Activated gamma-delta T cell treated with anti-CD3 and anti-CD28 coated beads, Interleukin-2, amount 50 U/mL, for 16 hours (primary cell): ENCODE results near the gene DUOXA1.
"Not testable (repeated sequence)": the region's sequence is repeated elsewhere in the genome, so short reads cannot be mapped to it uniquely, and the experiment has no call there.

Experiments used
- DNase-seq: peaks from one replicate; pipeline ENCODE4 v3.0.0-alpha.2; 2020; ENCODE audit warnings: low read depth

Gene DUOXA1

DNA sequence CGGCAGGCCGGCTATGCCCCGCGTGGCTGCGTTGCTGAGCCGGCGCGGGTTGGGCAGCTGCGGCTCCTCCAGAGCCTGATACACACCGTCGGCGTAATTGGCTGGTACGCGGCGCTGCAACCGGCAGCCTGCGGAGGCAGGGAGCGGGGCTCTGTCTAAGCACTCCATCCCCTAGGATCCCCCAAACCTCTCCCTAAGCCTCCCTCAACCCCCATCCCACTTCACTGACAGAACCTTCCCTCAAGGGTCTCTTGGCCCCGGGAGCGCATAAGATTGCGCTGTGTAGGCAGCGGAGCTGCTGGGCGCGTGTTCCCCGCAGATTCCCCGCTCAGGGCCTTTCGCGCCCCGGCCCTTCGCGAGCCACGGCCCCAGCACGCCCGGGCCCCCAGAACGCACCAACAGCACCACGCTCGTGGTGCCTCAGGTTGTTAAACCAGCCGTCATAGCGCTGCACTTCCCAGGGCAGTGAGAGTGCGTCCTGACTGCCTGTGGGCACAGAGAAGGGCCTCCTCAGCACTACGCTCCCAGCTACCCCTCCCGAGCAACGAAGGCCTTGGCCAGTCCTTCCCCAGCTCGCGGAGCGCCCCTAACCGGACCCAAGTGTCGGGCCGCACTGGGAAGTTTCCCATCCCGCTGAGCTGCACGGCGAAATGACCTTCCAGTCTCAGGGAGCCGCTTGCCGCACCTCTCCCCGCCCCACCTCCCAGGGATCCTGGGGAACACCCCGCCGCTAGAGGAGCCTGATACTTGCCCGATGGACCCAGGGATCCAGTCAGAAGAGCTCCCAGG, 16.9 kb downstream of the DUOXA1 start:
- no peak for DNase-seq

DNA sequence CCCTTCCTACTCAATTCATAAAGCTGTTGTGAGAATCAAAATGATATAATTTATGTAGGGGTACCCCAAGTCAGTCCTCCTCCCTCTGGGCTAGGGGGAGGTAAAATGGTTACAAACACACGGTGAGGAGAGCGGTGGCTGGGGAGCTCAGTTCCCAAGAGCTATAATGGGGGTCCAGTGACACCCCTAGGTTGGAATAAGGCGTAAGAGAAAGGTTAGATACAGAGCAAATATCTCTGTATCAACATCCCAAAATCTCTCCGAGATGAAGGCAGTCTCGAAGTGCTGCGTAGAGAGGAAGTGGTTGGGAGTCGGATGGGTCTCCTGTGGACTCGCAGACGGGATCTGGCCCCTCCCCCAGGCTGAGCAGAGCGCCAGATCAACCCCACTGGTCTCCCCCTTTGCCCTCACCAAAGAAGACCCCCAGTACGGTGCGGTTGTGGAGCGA, 17.5 kb downstream of the DUOXA1 start:
- no peak for DNase-seq

DNA sequence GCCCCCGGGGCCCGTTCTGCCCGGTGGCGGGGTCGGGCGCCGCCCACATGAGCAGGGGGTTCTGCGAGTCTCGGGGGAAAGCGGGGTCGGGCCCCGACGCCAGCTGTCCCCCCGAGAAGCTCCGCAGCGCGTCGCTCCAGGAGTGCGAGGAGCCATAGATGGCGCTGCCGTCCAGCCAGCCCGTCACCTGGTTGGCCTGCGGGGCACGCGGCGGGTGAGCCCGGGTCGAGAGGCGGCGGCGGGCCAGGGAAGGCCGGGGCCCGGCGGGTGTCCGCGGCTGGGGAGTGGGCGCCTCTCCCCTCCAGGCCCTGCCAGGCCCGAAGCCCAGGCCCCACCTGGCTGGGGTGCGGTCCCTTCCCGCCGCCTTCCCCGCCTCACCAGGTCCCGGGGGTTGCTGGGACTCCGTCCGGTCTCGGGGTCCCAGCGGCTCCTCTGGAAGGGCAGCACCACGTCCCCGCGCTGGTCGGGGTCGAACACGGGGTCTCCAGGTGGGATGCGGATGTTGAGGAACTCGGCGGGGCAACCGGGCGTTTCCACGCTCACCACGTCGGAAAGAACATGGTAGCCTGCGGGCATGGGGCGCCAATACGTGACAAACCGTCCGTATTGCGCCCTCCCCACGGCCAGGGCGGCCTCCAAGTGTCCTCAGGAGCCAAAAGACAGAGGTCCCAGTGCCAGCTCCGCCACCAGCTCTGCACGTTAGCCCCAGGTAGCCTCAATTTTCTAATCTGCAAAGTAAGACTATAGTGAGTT, 18.1 kb downstream of the DUOXA1 start:
- no peak for DNase-seq

DNA sequence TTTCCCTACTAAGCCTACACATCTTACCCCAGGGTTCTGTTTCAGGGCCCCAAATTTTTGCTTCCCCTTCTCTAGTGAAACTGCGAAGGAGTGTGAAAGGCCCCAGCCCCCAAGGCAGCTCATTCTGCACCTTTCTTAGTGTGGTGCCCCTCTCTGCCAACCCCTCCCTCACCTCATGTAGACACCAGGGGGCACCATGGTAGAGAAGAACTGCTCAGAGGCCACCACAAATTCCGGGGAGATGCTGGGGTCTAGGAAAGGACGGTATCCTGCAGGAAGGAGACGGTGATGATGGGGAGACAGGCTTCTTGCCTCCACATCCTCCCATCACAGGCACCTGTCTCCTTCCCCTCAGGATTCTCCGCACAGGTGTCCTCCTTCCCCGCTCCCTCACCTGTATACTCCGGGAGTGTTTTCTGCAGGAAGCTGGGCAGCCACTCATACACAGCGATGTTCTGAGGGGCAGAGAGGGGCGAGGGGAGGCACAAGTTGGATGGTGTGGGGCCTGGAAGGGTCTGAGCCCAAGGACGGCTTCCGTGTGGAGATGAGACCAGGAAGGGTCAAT, 19.3 kb downstream of the DUOXA1 start:
- no peak for DNase-seq

DNA sequence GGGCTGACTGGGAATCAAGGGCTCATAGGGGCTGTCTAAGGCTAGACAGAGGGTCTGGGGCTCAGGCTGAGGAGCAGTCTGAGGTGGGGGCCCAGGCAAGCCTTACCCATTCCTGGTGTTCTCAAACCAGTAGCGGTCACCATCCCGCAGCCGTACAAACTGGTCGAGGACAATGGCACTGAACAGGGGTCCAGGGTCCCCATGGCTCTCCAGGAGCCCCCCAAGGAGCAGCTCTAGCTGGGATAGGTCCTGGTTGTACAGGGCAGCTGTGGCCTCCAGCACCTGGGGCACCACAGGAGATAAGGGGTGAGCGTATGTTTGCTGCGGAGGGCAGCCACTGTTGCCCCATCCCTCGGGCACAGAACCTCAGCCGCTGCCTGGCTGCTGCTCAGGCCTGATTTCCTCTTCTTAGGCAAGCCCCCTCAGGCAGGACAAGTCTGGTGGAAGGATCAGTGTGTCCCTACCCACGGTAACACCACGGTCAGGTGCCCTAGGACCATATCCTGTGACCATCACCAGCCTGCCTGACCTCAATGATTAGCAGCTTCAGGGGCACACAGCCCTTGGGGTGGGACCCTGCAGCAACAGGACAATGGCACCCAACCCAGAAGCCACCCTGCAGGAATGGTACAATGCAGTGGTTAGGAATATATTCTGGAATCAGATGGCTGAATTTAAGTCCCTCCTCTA, 21.6 kb downstream of the DUOXA1 start:
- DNase-seq: no peak

DNA sequence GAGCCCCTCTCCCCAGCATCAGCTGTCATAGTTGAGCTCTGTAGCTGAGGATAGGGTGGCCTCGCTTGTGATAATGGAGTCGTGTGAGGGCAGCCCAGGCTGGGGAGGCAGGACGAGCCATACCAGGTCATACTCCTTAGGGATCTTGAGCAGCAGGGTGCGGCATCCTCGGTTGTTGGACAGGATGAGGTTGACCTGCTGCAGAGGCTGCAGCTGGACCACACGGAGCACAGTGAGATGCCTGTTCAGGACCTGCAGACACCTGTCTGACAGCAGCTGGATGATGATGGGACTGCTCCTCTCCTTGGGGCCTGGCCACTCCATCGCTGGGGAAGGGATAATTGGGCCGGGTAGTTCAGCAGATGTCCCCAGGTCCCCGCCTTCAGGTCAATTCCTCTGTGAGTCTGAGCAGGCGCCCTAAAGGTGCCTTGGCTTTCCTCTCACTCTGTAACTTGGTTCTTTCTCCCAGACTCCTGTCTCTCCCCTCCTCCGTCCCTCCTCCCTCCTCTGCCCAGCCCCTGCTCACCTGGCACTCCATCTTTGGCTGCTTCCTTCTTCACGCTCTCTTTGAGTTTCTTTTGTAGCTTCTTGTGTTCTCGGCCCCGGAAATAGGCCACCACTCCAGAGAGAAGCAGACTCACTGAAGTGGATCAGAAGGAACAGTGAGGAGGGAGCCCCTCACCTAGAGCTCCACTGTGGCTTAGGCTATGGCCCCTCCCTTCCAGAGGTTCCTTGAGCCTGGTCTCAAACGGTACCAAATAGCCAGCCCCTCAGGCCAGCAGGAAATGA, 23.5 kb downstream of the DUOXA1 start:
- no peak for DNase-seq

DNA sequence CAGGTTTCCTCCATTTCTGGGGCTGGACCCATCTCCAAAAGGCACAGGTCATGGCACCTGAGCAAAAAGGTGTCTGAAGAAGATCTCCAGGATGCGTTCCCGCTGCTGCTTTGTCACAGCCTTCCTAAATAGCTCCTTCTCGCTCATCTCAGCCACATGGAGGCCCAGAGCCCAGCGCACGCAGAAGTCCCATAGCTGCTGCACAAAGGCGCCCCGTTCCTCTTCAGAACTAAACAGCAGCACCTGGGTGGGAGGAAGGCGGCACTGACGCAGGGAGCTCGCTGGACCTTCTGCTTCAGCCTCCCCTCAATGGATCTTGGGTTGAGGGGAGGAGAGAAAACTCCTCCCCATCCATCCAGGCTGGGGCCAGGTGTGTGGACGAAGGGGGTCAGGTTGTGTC, 24.1 kb downstream of the DUOXA1 start:
- no peak for DNase-seq

DNA sequence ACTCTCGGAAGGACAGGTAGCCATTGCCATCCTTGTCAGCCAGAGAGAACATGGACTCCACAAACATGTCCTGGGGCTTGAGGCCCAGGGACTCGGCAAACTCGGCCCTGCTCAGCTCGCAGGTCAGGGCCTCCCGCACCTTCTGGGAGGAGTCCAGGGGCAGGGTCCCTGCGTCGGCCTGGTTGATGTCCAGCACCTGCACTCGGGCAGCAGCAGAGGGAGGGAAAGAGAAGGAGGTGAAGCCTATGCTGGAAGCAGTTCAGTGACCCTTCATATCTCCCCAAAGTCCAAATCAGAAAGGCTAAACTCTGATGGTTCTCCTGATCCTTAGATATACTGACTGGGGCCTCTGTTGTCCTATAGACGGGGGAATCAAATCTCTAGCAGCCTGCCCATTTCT, 25.5 kb downstream of the DUOXA1 start:
- DNase-seq: not testable (repeated sequence)

DNA sequence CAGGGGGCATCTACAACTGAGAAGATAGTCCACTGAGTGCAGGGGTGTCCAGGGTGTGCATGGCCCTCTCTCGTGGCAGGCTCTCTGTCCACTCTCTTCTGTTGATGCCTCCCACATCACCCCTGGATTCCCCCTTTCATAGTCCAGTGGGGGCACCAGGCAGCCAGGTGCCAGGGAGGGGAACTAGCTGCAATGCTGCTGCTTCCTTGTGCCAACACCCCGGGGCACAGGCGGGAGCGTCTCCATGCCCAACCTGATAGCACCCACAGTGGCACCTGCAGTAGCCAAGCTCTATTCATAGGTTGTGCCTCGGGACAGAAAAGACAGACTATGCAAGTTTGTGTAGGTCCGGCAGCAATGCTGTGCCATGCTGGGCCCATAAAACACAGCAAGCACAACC, 27.5 kb downstream of the DUOXA1 start:
- DNase-seq: no peak

DNA sequence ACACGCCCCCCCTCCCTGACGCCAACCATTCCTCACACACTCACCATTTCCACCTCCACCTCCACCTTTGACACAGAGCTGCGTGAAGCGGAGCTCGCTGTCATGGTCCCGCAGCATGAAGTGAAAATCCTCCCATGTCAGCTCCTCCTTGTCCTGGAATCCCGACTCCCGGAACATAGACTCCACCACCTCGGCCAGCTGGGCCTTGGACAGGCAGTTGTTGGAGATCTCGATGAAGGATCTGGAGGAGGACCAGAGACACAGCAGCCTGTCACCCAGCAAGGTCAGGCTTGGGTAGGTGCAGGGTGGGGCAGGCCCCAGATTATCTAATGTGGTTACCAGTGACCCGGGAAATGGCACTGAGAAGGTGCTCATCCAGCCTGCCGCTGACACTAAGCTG, 27.9 kb downstream of the DUOXA1 start:
- no peak for DNase-seq

DNA sequence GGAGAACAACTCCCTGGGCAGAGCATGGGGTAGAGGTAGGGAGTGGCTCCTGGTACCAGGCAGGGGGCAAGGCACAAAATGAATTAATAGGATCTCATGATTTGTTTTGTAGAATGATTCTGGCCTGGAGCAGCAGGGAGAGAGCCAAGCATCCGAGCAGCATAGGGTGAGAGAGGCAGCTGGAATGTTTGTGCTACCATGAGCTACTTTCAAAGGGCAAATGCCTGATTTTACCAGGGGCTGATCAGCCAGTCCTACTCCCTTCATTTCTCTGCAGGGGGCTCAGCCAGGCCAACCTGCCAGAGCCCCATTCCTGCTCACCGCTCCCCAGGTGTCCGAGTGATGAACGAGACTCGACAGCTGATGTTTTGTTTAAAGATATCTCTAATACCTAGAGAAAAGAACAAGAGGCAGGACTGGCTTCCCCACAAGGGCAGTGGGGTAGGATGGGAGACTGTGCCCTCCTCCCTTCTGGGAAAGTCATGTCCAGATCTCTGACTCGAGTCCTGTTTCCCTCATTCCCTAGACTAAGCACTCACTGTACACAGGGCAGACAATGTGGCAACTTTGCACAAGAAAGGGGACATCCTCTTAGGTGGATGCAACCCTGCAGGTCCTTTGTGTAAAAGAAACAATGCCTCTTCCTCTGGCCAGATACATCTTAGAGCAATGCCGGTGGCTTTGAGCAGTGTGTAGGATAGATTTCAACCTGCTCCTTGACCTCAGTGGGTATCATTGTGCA, 28.6 kb downstream of the DUOXA1 start:
- DNase-seq: no peak

DNA sequence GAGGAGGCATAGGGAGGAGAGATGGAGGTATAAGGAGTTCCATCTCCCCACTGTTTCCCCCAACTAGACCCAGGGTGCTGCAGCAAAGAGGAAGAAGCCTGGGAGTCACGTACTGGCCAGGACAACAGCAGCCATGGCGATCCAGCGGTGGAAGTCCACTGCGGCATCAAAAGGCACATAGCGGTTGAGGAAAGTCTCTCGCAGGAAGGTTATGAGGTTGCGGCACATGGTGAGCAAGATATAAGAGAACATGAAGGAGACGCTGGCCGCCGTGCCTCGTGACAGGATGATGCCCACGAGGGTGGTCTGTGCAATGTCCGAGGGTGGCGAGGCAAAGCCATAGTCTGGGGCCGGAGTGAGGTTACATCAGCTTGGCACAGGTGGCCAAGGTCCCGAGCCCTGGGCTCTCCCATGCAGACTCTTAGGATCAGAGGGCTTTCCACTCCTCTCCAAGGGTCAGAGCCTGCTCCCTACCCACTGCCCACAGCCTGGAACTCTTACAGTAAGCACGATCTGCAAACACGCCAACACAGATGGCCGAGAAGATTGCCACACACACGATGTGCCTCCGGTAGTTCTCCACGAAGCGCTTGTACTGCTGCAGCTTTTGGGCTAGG, 30.0 kb downstream of the DUOXA1 start:
- DNase-seq: no peak

DNA sequence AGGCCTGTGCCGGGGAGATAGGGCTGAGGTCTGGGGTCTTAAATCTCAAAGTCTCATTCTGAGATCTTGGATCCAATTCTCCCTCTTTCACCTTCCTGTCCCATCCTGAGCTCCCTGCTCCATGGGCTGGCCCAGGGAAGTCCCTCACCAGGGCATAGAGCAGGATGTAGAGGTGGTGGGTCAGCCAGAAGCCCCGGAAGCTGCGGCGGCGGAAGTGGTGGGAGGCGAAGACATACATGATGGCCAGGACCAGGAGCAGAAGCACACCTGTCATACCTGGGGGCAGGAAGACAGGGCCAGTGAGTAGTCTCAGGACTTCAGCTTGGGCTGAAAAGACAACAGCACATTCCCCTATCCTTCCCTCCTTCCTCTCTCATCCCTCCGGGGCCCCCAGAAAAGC, 32.2 kb downstream of the DUOXA1 start:
- DNase-seq: no peak

DNA sequence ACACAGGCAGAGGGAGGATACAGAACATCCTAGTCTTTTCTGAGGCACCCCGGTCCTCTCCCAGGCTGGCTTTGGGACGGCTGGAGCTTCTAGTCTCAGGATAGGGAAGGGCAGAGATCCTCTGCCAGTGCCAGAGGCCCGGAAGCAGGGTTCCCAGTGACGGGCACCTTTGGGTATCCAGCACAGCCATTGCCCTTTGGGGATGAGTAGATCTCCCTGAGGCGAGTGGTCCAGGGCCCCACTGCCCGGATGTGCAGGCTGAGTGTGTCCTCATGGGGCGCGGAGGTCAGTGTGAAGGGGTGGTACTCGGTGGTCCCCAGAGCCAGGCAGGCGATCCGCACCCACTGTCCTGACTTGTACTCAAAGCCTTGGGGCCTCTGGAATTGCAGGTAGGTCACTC, 34.0 kb downstream of the DUOXA1 start:
- no peak for DNase-seq

DNA sequence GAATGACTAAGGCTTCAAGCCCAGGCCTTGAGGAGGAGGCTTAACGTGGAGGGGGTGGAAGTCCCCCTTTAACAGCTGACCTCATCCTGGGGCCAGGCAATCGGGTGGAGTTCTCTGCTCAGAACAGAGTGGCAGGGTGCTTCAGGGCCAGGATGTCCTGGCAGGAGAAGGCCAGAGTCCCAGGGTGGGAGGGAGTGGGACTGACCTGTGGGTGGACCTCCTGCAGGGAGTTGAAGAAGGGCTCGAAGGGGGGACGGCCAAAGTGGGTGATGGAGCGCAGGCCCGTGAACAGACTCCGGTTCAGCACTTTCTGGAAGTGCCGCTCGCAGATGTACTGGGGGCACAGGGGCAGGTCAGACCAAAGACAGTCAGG, 35.3 kb downstream of the DUOXA1 start:
- DNase-seq: no peak

DNA sequence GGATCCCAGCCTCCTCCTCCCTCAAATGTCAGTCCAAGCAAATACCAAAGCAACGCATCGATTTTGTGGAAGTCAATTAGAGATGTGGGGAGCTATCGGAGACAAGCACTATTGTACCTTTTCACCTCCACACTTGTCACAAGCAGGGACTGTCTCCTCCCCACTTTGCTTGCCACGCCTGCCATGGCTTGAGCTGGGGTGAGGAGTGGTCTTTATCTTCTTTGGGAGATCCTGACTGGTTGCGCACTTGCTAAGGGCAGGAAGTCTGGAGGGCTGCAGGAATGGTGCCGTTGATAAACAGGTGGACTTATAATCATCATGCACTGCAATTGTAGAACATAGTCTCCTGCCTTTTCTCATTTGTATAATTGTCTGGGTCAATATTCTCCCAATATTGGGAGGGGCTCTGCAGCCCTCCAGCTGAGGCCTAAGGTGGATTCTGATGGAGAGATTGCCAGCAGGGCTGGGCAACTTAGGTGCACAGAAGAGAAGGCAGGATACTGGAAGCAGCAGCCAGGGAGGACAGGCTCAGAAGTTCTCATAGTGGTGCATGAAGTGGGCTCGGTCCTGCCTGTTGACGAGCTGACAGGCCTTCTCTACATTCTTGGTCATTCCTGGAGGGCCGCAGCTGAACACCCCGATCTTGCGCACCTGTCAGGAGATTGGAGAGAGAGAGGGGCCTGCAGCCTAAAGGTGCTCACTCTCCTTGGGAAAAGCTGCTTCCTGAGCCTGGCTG, 35.9 kb downstream of the DUOXA1 start:
- DNase-seq: no peak

DNA sequence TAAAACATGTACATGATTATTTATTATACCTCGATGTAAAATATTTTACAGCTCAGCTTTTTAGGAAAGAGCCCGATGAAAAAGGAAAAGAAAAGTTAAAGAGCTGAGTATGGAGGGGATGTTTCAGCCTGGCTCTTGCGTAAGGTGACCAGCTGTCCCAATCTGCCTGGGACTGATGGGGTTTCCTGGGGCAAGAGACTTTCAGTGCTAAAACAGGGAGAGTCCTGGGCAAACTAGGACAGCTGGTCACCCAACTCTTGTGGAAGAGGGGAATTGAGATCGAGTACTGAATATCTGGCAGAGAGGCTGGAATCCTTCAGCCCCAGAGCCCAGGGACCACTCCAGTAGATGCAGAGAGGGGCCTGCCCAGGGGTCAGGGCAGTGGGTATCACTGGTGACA, 36.7 kb downstream of the DUOXA1 start:
- no peak for DNase-seq

DNA sequence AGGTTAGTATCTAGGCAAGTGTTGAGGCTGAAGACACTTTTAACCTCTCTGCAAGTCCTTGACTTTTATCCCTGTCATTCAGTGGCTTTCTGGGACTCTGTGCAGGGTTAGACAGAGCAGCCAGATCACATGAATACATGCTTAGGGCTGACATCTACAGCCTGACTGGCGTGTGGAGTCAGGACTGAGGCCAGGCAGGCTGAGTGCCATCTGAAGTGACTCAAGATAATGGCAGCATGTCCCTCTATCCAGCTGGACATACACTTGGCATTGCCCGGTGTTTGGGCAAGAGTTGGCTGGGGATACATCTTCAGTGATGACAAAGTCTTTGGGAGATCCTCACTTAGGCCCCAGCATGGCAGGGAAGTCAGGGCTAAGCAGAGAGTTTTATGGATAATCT, 38.1 kb downstream of the DUOXA1 start:
- no peak for DNase-seq

DNA sequence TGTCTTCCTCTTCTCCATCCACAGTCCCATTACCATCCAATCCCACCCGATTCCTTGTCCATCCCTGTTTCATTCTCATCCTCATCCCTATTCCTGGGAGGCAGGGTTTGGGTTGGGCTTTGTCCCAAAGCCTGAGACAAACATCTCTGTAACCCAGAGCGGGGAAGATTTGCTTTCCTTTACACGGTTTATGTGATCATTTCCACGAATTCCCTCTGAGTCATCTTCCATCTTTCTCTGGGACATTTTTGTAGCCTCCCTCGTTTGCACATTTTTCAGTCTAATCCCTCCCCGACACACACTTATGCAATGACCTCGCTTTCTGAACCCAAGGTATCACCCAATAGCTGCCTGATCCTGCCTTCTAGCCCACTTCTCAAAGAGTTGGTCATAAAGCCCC, 38.5 kb downstream of the DUOXA1 start:
- no peak for DNase-seq
